ENCODE measurements around the gene PTH1R. TPM values are rescaled to one million over a fixed set of nuclear protein-coding genes. Genes with fewer than 3 reads are reported as not detected.

The PTH1R gene
- total RNA-seq, 1 experiment from 2014 or later = 2.6 TPM

- no peak for DNase-seq (ENCODE audit: low read depth)
Observed at GRCh38 chr3:46927718-46928073, 50.2 kb downstream of the PTH1R start.

- no peak for DNase-seq (ENCODE audit: low read depth)
Observed at GRCh38 chr3:46928282-46928681, 50.8 kb downstream of the PTH1R start.

- DNase-seq (ENCODE audit: low read depth) = no peak
Observed at GRCh38 chr3:46929324-46929723, 51.8 kb downstream of the PTH1R start.

GRCh38 chr3:46930166-46930944, 52.8 kb downstream of the PTH1R start:
- no peak for DNase-seq (ENCODE audit: low read depth)

GRCh38 chr3:46930945-46931403, 53.5 kb downstream of the PTH1R start:
- no peak for DNase-seq (ENCODE audit: low read depth)

GRCh38 chr3:46931631-46932331, 54.3 kb downstream of the PTH1R start:
- peak; percentile 50 for DNase-seq (ENCODE audit: low read depth)

- no peak for DNase-seq (ENCODE audit: low read depth)
Observed at GRCh38 chr3:46932455-46933225, 55.1 kb downstream of the PTH1R start.

- no peak for DNase-seq (ENCODE audit: low read depth)
Observed at GRCh38 chr3:46933261-46933660, 55.7 kb downstream of the PTH1R start.

GRCh38 chr3:46934072-46934471, 56.6 kb downstream of the PTH1R start:
- DNase-seq (ENCODE audit: low read depth) = no peak

GRCh38 chr3:46934498-46935167, 57.1 kb downstream of the PTH1R start:
- peak; percentile 89 for DNase-seq (ENCODE audit: low read depth)

- peak; percentile 99 for DNase-seq (ENCODE audit: low read depth)
Observed at GRCh38 chr3:46935168-46935858, 57.8 kb downstream of the PTH1R start.

- DNase-seq (ENCODE audit: low read depth) = no peak
Observed at GRCh38 chr3:46935989-46936558, 58.6 kb downstream of the PTH1R start.

GRCh38 chr3:46936733-46937250, 59.3 kb downstream of the PTH1R start:
- peak; percentile 45 for DNase-seq (ENCODE audit: low read depth)

- no peak for DNase-seq (ENCODE audit: low read depth)
Observed at GRCh38 chr3:46938118-46938517, 60.6 kb downstream of the PTH1R start.

- no peak for DNase-seq (ENCODE audit: low read depth)
Observed at GRCh38 chr3:46939578-46940445, 62.3 kb downstream of the PTH1R start.

GRCh38 chr3:46942076-46942475, 64.6 kb downstream of the PTH1R start:
- DNase-seq (ENCODE audit: low read depth) = no peak

- no peak for DNase-seq (ENCODE audit: low read depth)
Observed at GRCh38 chr3:46942481-46943236, 65.1 kb downstream of the PTH1R start.
